Activated CD4-positive, CD25-positive, alpha-beta regulatory T cell (primary cell): ENCODE measurements around the gene ZNF566.
A peak's percentile ranks its signal among the peaks of the same experiment; 100 is the strongest.

Experiments
- DNase-seq, 4 experiments: peaks; one replicate each; lab custom pipeline; 2025; lab: John Stamatoyannopoulos, UW

ZNF566 gene

GRCh38 chr19:36441339-36441738 is 48.0 kb downstream of the ZNF566 start:
- no peak for DNase-seq

GRCh38 chr19:36436531-36436930 is 52.8 kb downstream of the ZNF566 start:
- no peak for DNase-seq

GRCh38 chr19:36423925-36424324 is 65.4 kb downstream of the ZNF566 start:
- DNase-seq, result no peak

GRCh38 chr19:36421749-36422481 is 67.4 kb downstream of the ZNF566 start:
- no peak for DNase-seq

GRCh38 chr19:36420961-36421748 is 68.2 kb downstream of the ZNF566 start:
- no peak for DNase-seq

- peak; percentile 56 to 63 (median 58) for DNase-seq
Observed at GRCh38 chr19:36418287-36419001, 70.9 kb downstream of the ZNF566 start, which contains the start of gene ZFP82. Gene ZFP82, minus strand, starts transcription at chr19:36418644. Its CDS starts 8,855 bp downstream, at chr19:36409789.

GRCh38 chr19:36417752-36418286 is 71.5 kb downstream of the ZNF566 start:
- DNase-seq, result no peak

- no peak for DNase-seq
Observed at GRCh38 chr19:36409841-36410240, 79.5 kb downstream of the ZNF566 start.

- no peak for DNase-seq
Observed at GRCh38 chr19:36408101-36408500, 81.3 kb downstream of the ZNF566 start.

GRCh38 chr19:36404498-36404897 is 84.9 kb downstream of the ZNF566 start:
- no peak for DNase-seq

GRCh38 chr19:36401475-36401874 is 87.9 kb downstream of the ZNF566 start:
- no peak for DNase-seq

GRCh38 chr19:36398571-36398970 is 90.8 kb downstream of the ZNF566 start:
- DNase-seq, result no peak
